SK-N-SH (cell line): ENCODE measurements around the gene C10orf90. TPM values are rescaled to one million over a fixed set of nuclear protein-coding genes. Genes with fewer than 3 reads are reported as not detected.

Source experiments
- CTCF ChIA-PET: fragments of 300-600, 350-600 bp; formaldehyde crosslinking; extraction: SDS; loops from one replicate; lab custom pipeline; 2021; lab: Yijun Ruan, JAX
- POLR2A ChIA-PET: fragments of 350-600 bp; sonication (Branson Sonifier 250); formaldehyde crosslinking; extraction: SDS; loops from one replicate; lab custom pipeline; 2020; ENCODE audit warnings: antibody characterized with exemption, inconsistent platforms; lab: Yijun Ruan, JAX
- DNase-seq: peaks from one replicate; pipeline ENCODE4 v3.0.0; 2012
- H2AFZ ChIP-seq: fragments of 200-600 bp; sonication (generic); 2 replicates; pipeline ENCODE4 v1.8.1; 2016; ENCODE audit warnings: antibody characterized with exemption, mild to moderate bottlenecking, low read depth
- H3F3A ChIP-seq: fragments of 200-600 bp; sonication (generic); replicated peaks from 2 replicates; pipeline ENCODE3; 2016; ENCODE audit warnings: antibody characterized with exemption, mild to moderate bottlenecking; ENCODE audit not compliant: insufficient read depth
- H3K27ac ChIP-seq, 2 experiments: fragments of 200-500 bp in 1 of 2; fragments of 200-600 bp in 1 of 2; sonication (Bioruptor generic) in 1 of 2; sonication (generic), shearing (Covaris generic) in 1 of 2; 2 replicates each; pipeline versions ENCODE4 v1.5.1 to v1.6.1; 2014 to 2016; ENCODE audit warnings: low read depth in 2 of 2, inconsistent platforms in 1 of 2, low read length in 1 of 2, mild to moderate bottlenecking in 1 of 2, mixed read lengths in 1 of 2
- H3K27me3 ChIP-seq: fragments of 200-600 bp; sonication (generic), shearing (Covaris generic); 2 replicates; pipeline ENCODE4 v1.6.1; 2016; ENCODE audit warnings: mixed run types; ENCODE audit not compliant: insufficient read depth
- H3K36me3 ChIP-seq, 2 experiments: fragments of 200-500 bp in 1 of 2; fragments of 200-600 bp in 1 of 2; sonication (Bioruptor generic) in 1 of 2; sonication (generic) in 1 of 2; replicated peaks in 1 of 2; 2 replicates each; pipeline versions ENCODE3 to v1.5.1; 2014 to 2016; ENCODE audit warnings: low read length in 1 of 2, mild to moderate bottlenecking in 1 of 2; ENCODE audit not compliant: insufficient read depth in 2 of 2, control insufficient read depth in 1 of 2
- H3K4me1 ChIP-seq, 2 experiments: fragments of 200-500 bp in 1 of 2; fragments of 200-600 bp in 1 of 2; sonication (Bioruptor generic) in 1 of 2; sonication (generic), shearing (Covaris generic) in 1 of 2; 2 replicates each; pipeline versions ENCODE4 v1.5.1 to v1.6.1; 2014 to 2016; ENCODE audit warnings: low read depth in 1 of 2, low read length in 1 of 2, mixed run types in 1 of 2; ENCODE audit not compliant: insufficient read depth in 2 of 2, control insufficient read depth in 1 of 2
- H3K4me2 ChIP-seq: fragments of 200-600 bp; sonication (generic), shearing (Covaris generic); 2 replicates; pipeline ENCODE4 v1.6.1; 2017; ENCODE audit warnings: mixed run types
- H3K4me3 ChIP-seq, 2 experiments: fragments of 200-500 bp in 1 of 2; fragments of 200-600 bp in 1 of 2; sonication (Bioruptor generic) in 1 of 2; sonication (generic), shearing (Covaris generic) in 1 of 2; 2 replicates each; pipeline versions ENCODE4 v1.5.1 to v1.8.1; 2014 to 2016; ENCODE audit warnings: low read depth in 2 of 2, inconsistent platforms in 1 of 2, low read length in 1 of 2, mild to moderate bottlenecking in 1 of 2, mixed read lengths in 1 of 2, moderate library complexity in 1 of 2
- H3K79me2 ChIP-seq: fragments of 200-600 bp; sonication (generic); 2 replicates; pipeline ENCODE4 v1.8.1; 2017; ENCODE audit warnings: mild to moderate bottlenecking; ENCODE audit not compliant: insufficient read depth
- H3K9ac ChIP-seq: fragments of 200-600 bp; sonication (generic); 2 replicates; pipeline ENCODE4 v1.6.1; 2017; ENCODE audit warnings: mixed run types
- H3K9me2 ChIP-seq: fragments of 200-600 bp; sonication (generic); 2 replicates; pipeline ENCODE4 v1.6.1; 2017; ENCODE audit warnings: mixed run types
- H3K9me3 ChIP-seq: fragments of 200-600 bp; sonication (generic); 2 replicates; pipeline ENCODE4 v1.6.1; 2017; ENCODE audit warnings: mixed run types, mild to moderate bottlenecking, moderate library complexity
- H4K20me1 ChIP-seq: fragments of 200-600 bp; sonication (generic); 2 replicates; pipeline ENCODE4 v1.6.1; 2017; ENCODE audit warnings: mild to moderate bottlenecking, mixed run types; ENCODE audit not compliant: insufficient read depth
- CTCF ChIP-seq: fragments of 200-600 bp; sonication (generic); IDR thresholded peaks from 2 replicates; pipeline ENCODE4 v1.6.1; 2017; ENCODE audit warnings: antibody characterized with exemption, mild to moderate bottlenecking, moderate library complexity
- ELF1 ChIP-seq: IDR thresholded peaks from 2 replicates; pipeline ENCODE4 v1.4.0; 2012
- EZH2phosphoT487 ChIP-seq: fragments of 200-600 bp; sonication (generic); IDR thresholded peaks from 2 replicates; pipeline ENCODE4 v1.6.1; 2017; ENCODE audit warnings: low read depth, mixed run types, mild to moderate bottlenecking, antibody characterized with exemption, moderate library complexity, borderline replicate concordance
- IRF3 ChIP-seq: fragments of 150-350 bp; IDR thresholded peaks from 2 replicates; pipeline ENCODE4 v1.6.1; 2016; ENCODE audit warnings: mild to moderate bottlenecking, low read depth, low read length
- POLR2AphosphoS5 ChIP-seq: IDR thresholded peaks from 2 replicates; pipeline ENCODE4 v1.6.1; 2012; ENCODE audit warnings: low read depth, low read length
- REST ChIP-seq: IDR thresholded peaks from 2 replicates; pipeline ENCODE4 v1.6.1; 2012; ENCODE audit warnings: mild to moderate bottlenecking, low read depth, low read length, moderate library complexity
- RFX5 ChIP-seq: IDR thresholded peaks from 2 replicates; pipeline ENCODE4 v1.6.1; 2012; ENCODE audit warnings: mild to moderate bottlenecking, improper control_type of control experiment, low read length
- SIN3A ChIP-seq: IDR thresholded peaks from 2 replicates; pipeline ENCODE4 v1.6.1; 2012; ENCODE audit warnings: low read depth, mild to moderate bottlenecking, low read length, moderate library complexity, borderline replicate concordance
- TAF1 ChIP-seq: IDR thresholded peaks from 2 replicates; pipeline ENCODE4 v1.6.1; 2012; ENCODE audit warnings: low read depth, mild to moderate bottlenecking, low read length, moderate library complexity, borderline replicate concordance
- USF1 ChIP-seq: IDR thresholded peaks from 2 replicates; pipeline ENCODE4 v1.4.0; 2012; ENCODE audit warnings: low read depth, borderline replicate concordance
- USF2 ChIP-seq: fragments of 150-350 bp; IDR thresholded peaks from 2 replicates; pipeline ENCODE4 v1.6.1; 2017; ENCODE audit warnings: antibody characterized with exemption, low read length, low read depth, borderline replicate concordance
- WGBS: methylation state at CpG from one replicate; pipeline ENCODE4 v1.1.6; 2017; ENCODE audit warnings: low lambda C conversion rate; 5-methylcytosine and 5-hydroxymethylcytosine counted together
- polyA plus RNA-seq, 3 experiments: library from polyadenylated mRNA; depleted of rRNA; stranded (reverse); fragments of >200 nt; gene quantifications; 2 replicates each; pipeline ENCODE4 v1.2.3, GENCODE V29; 2012

The C10orf90 gene
- polyA plus RNA-seq, 1 of the 3 experiments (the other 2 are of a cell fraction), result 0.21 TPM

GRCh38 chr10:126674741-126675515 lies 4.4 kb upstream of the C10orf90 start (continued):
- TF ChIP-seq USF2, result no peak
- TF ChIP-seq RFX5, result no peak

- no peak overlapping the region for H3K4me2 ChIP-seq
- no peak overlapping the region for H3K4me3 ChIP-seq
- H3K36me3 ChIP-seq, result no peaks in the 10 kb centered on the region
- H3K9ac ChIP-seq, result no peak overlapping the region
- no peaks in the 10 kb centered on the region for H3K79me2 ChIP-seq
- no peak overlapping the region for H2AFZ ChIP-seq
- H3F3A ChIP-seq, result no peaks in the 10 kb centered on the region
- no peaks in the 10 kb centered on the region for H3K9me3 ChIP-seq
- POLR2A ChIA-PET, result no interaction called here
- 0% methylated on average over 3 of the region's 3 CpGs for WGBS
- H3K27me3 ChIP-seq, result no peaks in the 10 kb centered on the region
- no peaks in the 10 kb centered on the region for H3K9me2 ChIP-seq
- DNase-seq, result no peak
- TF ChIP-seq CTCF, result no peak
- no peak for TF ChIP-seq IRF3
- TF ChIP-seq POLR2AphosphoS5, result no peak
- TF ChIP-seq USF2, result no peak
- TF ChIP-seq RFX5, result no peak
- TF ChIP-seq SIN3A, result no peak
- no peak for TF ChIP-seq ELF1
- H3K27ac ChIP-seq, result no peak overlapping the region
- CTCF ChIA-PET, result no interaction called here
- no peaks in the 10 kb centered on the region for H3K4me1 ChIP-seq
- H4K20me1 ChIP-seq, result no peaks in the 10 kb centered on the region
These were observed 3.1 kb upstream of the C10orf90 start for GRCh38 chr10:126673565-126673964.

- Histone ChIP-seq H3K4me1 (no peaks in the 10 kb centered on the region), H3K27ac (no peak overlapping the region), H3K9me3 (no peaks in the 10 kb centered on the region), H3K9me2 (no peaks in the 10 kb centered on the region), H4K20me1 (no peaks in the 10 kb centered on the region), H3K4me3 (no peak overlapping the region), H3K36me3 (no peaks in the 10 kb centered on the region), H3F3A (no peaks in the 10 kb centered on the region), H3K4me2 (no peak overlapping the region), H3K79me2 (no peaks in the 10 kb centered on the region), H3K9ac (no peak overlapping the region), H3K27me3 (no peaks in the 10 kb centered on the region), H2AFZ (no peak overlapping the region)
- ChIA-PET POLR2A (no interaction called here), CTCF (no interaction called here)
- no peak for DNase-seq
- 21% methylated on average over 3 of the region's 3 CpGs for WGBS
- TF ChIP-seq RFX5 (no peak), EZH2phosphoT487 (no peak), USF1 (no peak), USF2 (no peak), REST (no peak), TAF1 (no peak), ELF1 (no peak)
These were observed 996 bp upstream of the C10orf90 start for GRCh38 chr10:126671402-126671975.
